COR-L47 (cell line): Measurements from ENCODE around the gene METTL8.

Experiments used
- DNase-seq: peaks from one replicate; lab custom pipeline; 2025; lab: John Stamatoyannopoulos, UW

METTL8 gene

GRCh38 chr2:171309455-171310286 is 124.1 kb downstream of the METTL8 start:
- no peak for DNase-seq

DNA sequence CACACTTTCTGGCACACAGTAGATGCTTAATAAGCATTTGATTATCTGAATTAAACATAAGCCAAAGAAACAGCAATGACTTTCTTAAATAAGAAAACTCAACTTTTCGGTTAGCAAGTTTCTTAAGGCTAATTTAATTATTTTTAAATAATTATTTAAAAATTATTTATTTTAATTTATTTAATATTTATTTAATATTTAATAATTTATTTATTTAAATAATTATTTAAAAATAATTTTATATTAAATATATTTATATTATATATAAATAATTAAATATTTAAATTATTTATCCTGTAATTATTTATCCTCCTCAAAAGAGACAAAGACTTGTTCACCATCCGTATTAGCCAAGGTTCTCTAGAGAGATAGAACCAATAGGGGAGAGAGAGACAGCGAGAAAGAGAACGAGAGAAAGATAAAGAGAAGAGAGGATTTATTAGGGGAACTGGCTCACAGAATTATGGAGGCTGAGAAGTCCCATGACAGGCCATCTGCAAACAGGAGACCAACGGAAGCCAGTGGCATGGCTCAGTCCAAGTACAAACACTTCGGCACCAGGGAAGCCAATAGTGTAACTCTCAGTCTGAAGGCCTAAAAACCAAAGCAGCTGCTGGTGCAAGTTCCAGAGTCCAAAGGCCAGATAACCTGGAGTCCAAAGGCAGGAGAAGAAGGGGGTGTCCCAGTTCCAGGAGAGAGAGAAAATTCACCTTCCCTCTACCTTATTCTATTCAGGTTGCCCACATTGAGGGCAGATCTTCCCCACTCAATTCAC is 125.3 kb downstream of the METTL8 start:
- no peak for DNase-seq

DNA sequence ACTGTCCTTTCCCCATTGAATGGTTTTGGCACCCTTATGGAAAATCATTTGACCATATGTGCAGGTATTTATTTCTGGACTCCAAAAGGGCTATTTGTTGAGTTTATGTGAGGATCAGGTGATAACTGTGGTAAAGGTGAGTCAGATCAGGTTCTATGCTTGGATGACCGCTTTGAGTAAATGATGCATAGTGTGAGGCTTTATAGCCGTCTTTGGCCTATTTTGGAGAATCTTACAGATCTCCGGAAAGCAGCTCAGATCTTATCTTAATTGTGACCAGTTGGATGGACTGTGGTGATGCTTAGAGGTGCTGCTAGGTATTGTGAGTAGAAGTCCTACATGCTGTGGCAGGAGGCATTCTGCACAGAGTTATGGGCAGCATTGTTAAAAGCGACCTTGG is 126.2 kb downstream of the METTL8 start:
- no peak for DNase-seq

GRCh38 chr2:171297956-171298355 is 135.8 kb downstream of the METTL8 start:
- no peak for DNase-seq

DNA sequence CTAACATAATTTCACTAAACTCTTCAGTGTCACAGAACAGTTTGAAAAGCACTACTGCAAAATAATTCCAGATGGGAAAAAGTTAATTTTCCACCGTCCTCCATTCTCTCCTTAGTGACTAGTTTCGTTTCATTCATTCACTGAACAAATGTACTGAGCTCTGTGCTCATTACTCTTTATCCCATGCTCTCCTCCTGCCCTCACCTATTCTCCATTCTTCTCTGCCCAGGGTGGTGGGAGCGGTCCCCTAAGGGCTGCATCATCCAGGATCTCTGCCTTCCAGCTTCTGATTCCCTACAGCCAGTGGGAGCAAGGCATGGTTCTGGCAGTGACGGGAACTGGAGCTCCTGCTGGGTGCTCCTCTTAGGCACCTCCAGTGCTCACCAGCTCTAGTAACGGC is 139.2 kb downstream of the METTL8 start:
- DNase-seq: no peak

- no peak for DNase-seq
Observed at GRCh38 chr2:171293661-171294060, 140.1 kb downstream of the METTL8 start.

DNA sequence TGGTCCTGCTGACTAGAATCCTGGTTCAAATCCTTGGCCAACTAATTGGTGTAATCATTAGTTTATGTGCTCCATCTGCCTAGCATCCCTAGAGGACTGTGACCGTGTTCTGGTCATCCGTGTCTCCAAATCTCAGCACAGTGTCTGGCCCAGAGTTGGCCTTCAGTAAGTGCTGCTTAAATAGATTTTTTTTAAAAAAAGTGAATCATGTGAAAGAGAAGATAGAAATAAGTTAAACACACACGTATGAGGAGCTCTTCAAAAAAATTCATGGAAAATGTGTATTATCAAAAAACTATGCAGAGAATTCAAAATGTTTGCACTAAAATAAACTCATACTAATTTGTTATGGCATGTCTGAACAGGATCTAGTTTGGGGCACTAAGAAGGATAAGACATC is 143.8 kb downstream of the METTL8 start:
- no peak for DNase-seq

DNA sequence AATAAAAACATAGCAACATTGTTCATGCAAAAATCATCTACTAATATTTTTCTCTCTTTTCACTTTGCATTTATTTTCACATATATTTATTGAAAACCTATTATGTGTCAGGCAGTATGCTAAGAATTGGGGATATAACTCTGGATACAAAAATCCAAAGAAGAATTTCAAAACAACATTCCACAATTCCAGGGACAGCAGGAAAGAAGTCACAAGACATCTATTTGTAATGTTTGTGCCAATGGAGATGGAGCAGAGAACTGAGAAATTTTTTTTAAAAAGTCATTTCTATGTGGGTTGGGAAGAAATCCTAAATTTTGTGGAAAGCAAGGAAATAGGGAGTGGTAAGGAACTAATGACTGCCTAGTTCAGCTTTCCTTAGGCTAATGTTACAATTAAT is 144.5 kb downstream of the METTL8 start:
- no peak for DNase-seq

- DNase-seq: no peak
Observed at GRCh38 chr2:171287611-171288010, 146.2 kb downstream of the METTL8 start.

GRCh38 chr2:171287036-171287571 is 146.7 kb downstream of the METTL8 start:
- DNase-seq: no peak

- DNase-seq: no peak
Observed at GRCh38 chr2:171281110-171281509, 152.7 kb downstream of the METTL8 start.

- no peak for DNase-seq
Observed at GRCh38 chr2:171279983-171280790, 153.6 kb downstream of the METTL8 start.

GRCh38 chr2:171274757-171275156 is 159.0 kb downstream of the METTL8 start:
- no peak for DNase-seq

GRCh38 chr2:171271971-171272436 is 161.8 kb downstream of the METTL8 start:
- DNase-seq: no peak

- DNase-seq: no peak
Observed at GRCh38 chr2:171271386-171271785, 162.4 kb downstream of the METTL8 start.

DNA sequence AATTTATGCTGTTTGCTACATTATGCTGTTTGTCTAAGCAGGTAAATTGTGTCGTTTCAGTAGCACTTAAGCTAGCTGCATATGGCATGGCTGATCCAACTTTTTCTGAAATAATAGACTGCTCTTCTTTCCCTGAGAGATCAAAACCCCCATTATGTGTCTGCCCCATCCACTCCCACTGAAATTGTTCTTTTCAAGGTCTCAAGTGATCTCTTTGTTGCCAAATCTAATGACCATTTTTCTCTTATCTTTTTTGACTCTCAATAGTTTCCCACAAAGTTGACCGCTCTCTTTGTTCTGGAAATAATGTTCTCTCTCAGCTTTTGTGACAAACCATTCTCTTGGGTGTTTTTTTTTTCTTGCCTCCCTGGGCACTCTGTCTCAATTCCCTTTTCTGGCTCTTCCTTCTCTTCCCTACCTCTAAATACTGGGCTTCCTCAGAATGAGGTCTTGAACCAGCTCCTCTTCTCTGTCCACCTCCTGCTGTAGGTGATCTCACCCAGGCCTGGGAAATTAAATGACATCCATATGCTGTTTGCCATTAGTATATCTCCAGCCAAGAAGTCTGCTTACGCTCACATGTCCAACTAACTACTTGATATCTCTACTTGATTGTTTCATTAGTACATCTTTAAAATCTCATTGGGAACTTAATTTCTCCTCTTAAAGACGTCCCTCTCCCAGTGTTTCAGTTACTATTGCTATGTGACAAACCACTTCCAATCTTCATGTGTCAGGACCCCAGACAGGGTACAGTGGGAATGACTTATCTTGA is 165.7 kb downstream of the METTL8 start:
- no peak for DNase-seq
